ENCODE measurements around the gene AXL.
"Not testable (repeated sequence)": the region's sequence is repeated elsewhere in the genome, so short reads cannot be mapped to it uniquely, and the experiment has no call there.

AXL gene

DNA sequence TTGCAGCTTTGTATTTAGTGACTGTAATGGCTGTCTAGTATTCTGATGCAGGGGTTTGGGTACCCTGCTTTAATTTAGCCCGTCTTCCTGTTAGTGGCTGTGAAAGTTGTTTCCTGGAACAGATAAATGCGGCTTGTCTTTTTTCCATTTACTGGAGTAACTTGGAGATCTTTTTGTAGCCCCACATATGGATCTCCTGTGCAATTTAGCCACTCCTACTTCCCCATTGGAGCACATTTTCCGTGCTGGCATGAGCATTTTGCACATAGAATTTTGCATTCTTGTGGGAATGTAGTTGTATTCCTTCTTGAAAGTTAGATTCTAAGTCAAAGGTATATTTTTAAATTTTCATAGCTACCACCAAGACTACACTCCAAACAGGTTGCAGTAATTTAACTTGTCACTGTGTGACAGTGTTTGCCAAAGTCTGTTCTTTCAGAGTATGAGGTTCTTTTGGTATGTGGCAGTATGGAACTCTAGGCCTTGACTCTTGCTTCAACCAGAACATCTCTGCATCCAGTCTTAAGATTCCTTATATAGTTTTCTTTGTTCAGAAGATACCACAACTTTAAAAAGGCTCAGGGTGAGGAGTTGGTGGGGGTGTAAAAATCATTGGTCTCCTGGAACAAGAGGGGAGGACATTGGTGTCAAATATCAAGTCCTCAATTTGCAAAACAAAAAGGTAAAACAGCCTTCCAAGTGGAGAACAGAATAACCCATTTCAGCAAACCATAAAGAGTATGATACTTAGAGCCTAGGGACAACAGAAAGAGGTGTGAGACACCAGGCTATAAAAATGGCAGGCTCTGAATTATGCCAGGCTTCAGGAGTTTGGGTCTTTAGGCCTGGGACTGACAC lies 69.9 kb downstream of the AXL start:
- no peak overlapping the region for H3K4me3 ChIP-seq (ENCODE audit: low read length)
- no peak for DNase-seq (ENCODE audit: low read depth)
- TF ChIP-seq, protein P1, sequence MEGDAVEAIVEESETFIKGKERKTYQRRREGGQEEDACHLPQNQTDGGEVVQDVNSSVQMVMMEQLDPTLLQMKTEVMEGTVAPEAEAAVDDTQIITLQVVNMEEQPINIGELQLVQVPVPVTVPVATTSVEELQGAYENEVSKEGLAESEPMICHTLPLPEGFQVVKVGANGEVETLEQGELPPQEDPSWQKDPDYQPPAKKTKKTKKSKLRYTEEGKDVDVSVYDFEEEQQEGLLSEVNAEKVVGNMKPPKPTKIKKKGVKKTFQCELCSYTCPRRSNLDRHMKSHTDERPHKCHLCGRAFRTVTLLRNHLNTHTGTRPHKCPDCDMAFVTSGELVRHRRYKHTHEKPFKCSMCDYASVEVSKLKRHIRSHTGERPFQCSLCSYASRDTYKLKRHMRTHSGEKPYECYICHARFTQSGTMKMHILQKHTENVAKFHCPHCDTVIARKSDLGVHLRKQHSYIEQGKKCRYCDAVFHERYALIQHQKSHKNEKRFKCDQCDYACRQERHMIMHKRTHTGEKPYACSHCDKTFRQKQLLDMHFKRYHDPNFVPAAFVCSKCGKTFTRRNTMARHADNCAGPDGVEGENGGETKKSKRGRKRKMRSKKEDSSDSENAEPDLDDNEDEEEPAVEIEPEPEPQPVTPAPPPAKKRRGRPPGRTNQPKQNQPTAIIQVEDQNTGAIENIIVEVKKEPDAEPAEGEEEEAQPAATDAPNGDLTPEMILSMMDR (IDR thresholded peaks at IDR 0.05; ENCODE audit: insufficient read depth, low read depth, low read length, missing control alignments), result no peak

DNA sequence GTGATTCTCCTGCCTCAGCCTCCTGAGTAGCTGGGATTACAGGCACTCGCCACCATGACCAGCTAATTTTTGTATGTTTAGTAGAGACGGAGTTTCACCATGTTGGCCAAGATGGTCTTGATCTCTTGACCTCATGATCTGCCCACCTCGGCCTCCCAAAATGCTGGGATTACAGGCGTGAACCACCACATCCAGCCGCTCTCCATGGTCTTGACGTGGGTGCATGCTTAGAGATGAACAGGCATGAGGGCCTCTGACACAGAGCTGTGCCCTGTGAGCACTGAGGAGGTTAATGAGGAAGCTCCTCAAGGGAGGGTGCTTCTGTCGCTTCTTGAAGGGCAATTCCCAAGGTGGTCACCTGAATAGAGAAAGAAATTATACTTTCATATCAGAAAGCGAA lies 70.8 kb downstream of the AXL start:
- not testable (repeated sequence) for H3K4me3 ChIP-seq (ENCODE audit: low read length); DNase-seq (ENCODE audit: low read depth)

DNA sequence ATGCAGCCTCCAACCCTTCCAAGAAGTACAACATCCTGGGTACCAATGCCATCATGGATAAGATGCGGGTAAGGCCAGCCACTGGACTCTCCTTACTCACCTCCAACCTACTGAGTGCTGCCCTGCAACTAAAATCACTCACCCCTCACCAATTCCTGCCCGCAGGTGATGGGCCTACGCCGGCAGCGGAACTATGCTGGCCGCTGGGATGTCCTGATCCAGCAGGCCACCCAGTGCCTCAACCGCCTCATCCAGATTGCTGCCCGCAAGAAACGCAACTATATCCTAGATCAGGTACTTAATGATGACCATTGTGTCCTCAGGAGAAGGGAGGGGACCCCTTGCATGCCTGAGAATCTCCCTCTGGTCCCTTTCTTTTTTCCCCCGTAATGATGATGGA lies 75.4 kb downstream of the AXL start:
- H3K4me3 ChIP-seq (ENCODE audit: low read length), result no peak overlapping the region
- TF ChIP-seq, protein P1 (IDR thresholded peaks at IDR 0.05; ENCODE audit: insufficient read depth, low read depth, low read length, missing control alignments), result no peak
- no peak for DNase-seq (ENCODE audit: low read depth)

DNA sequence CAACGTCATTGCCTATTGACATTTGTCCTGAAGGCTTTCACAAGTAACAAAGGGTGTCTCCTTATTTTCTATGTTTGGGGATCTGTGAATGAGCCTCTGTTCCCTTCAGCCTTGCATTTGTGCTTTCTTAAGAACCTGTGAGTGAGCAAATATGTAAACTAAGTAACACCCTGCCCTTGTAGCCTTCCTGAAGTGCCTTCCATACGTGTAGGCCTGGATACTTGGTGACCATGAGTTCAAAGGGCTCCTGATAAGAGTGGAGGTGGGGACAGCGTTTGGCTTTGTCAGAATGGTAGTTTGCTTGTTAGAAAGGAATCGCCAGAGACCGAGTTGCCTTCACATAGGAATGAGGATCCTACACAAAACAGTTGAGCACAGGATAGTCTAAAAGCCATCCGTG lies 76.5 kb downstream of the AXL start:
- TF ChIP-seq, protein P1 (IDR thresholded peaks at IDR 0.05; ENCODE audit: insufficient read depth, low read depth, low read length, missing control alignments), result no peak

DNA sequence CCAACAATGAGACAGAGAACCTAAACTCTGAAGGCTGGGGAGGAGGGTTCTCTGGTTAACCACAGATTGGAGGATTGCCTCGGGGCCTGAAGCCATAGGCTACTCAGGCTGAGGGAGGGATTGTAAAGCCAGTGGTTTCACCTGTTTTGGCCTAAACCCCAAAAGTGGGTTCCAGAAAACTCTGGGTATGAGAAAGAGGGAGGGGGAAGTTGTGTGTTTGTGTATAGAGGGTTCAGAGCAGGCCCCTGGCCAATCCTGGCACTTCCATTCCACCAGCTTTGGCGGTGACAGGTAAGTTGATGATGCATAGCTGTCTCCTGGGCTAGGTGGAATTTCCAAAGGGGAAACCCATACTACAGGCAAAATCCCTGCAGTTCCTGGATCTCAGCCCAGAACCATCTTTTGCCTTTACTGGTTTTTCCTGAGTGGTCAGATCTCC lies 77.4 kb downstream of the AXL start:
- TF ChIP-seq, protein P1 (IDR thresholded peaks at IDR 0.05; ENCODE audit: insufficient read depth, low read depth, low read length, missing control alignments), result no peak
- peak; percentile 89 for DNase-seq (ENCODE audit: low read depth)
- no peak overlapping the region for H3K4me3 ChIP-seq (ENCODE audit: low read length)

More for the DNA sequence above, 76.5 kb downstream of the AXL start:
- no peak for DNase-seq (ENCODE audit: low read depth)
- no peak overlapping the region for H3K4me3 ChIP-seq (ENCODE audit: low read length)

DNA sequence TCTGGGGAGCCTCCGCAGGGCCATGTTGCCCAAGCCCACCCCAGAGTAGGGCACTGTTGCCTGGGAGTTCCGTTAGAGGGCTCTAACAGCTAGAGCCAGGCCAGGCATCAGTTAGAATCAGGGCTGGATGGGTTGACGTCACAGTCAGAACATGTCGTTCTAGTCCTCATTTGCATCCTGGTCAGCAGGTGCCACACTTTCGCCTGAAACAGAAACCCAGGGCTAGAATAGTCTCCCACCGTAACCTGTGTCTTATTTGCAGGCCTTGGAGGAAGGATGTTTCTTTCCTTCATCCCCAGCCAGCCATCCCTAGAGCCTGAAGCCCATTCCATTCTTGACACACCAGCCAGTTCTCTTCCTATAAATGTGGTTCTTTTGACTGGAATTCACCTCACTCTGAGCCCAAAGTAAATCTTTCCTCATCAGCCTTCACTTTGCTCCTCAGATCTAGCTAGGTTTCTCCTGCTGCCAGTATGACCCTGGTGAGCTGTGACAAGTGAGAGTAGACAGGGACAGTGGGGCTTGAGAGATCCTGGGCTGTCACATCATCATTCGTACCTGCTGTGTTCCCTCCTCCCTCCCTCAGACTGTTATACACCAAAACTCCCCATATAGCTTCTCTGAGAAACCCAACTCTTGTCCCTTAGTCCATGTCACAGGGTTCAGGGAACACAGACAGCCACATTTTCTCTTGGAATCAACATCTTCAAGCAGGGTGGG lies 78.8 kb downstream of the AXL start:
- no peak for DNase-seq (ENCODE audit: low read depth)
- TF ChIP-seq, protein P1 (IDR thresholded peaks at IDR 0.05; ENCODE audit: insufficient read depth, low read depth, low read length, missing control alignments), result no peak
- H3K4me3 ChIP-seq (ENCODE audit: low read length), result no peak overlapping the region

DNA sequence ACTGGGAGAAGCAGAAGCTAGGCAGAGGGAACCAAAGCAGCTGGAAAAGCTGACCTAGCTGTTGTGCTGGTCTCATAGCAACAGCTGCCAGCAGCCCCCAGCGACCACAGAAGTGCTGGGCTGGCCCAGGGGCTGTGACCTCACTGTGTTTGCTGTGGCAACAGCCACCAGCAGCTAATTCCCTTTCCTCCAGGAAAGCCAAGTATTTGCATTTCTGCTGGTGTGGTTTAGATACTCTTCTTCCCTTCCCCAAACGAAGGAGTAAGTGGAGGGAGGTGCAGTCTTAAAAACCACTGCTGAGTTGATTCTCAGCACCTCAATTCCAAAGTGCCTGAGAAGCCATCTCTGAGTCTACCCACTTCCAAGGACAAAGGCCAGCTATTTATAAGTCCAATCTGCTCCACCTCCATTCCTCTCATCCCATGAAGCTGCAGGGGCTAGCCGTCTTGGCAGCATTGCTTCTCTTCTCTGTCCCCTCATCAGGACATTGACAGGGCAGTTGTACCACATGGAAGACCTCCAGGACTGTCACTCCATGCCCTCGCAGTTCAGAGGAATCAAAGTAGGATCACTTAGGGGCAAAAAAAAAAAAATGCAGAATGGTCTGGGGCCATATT lies 79.4 kb downstream of the AXL start:
- no peak for DNase-seq (ENCODE audit: low read depth)
- TF ChIP-seq, protein P1 (IDR thresholded peaks at IDR 0.05; ENCODE audit: insufficient read depth, low read depth, low read length, missing control alignments), result no peak
- no peak overlapping the region for H3K4me3 ChIP-seq (ENCODE audit: low read length)
